CD14-positive monocyte (primary cell): ENCODE measurements around the gene PDE4C. TPM values are rescaled to one million over a fixed set of nuclear protein-coding genes. Genes with fewer than 3 reads are reported as not detected.
A peak's percentile ranks its signal among the peaks of the same experiment; 100 is the strongest.

Experiments
- DNase-seq, 3 donors: peaks; one replicate each; pipeline ENCODE4 v3.0.0-alpha.2; 2011 to 2022
- H2AFZ ChIP-seq: 2 replicates; pipeline ENCODE4 v1.6.0; 2012; ENCODE audit warnings: mild to moderate bottlenecking, low read depth, low read length, inconsistent platforms; ENCODE audit not compliant: insufficient read depth, poor library complexity, severe bottlenecking
- H3K27ac ChIP-seq, 2 donors: 1 replicate in 1 of 2; 2 replicates in 1 of 2; pipeline ENCODE4 v1.5.1; 2012 to 2013; ENCODE audit warnings: low read length in 2 of 2, control low read depth in 1 of 2, inconsistent platforms in 1 of 2, low read depth in 1 of 2, mild to moderate bottlenecking in 1 of 2
- H3K27me3 ChIP-seq, 2 donors: one replicate each; pipeline versions ENCODE4 v1.6.0 to v1.6.1; 2011 to 2013; ENCODE audit warnings: low read length in 2 of 2; ENCODE audit not compliant: control insufficient read depth in 2 of 2, insufficient read depth in 2 of 2
- H3K36me3 ChIP-seq, 2 donors: replicated peaks in 1 of 2; 1 replicate in 1 of 2; 2 replicates in 1 of 2; pipeline versions ENCODE4 v1.5.1 to v1.6.1; 2012 to 2013; ENCODE audit warnings: low read length in 2 of 2, control low read depth in 1 of 2, inconsistent platforms in 1 of 2, mild to moderate bottlenecking in 1 of 2; ENCODE audit not compliant: insufficient read depth in 2 of 2, control insufficient read depth in 1 of 2
- H3K4me1 ChIP-seq, 2 donors: 1 replicate in 1 of 2; 2 replicates in 1 of 2; pipeline versions ENCODE4 v1.5.1 to v1.6.1; 2012 to 2013; ENCODE audit warnings: low read length in 2 of 2, control low read depth in 1 of 2, inconsistent platforms in 1 of 2, mild to moderate bottlenecking in 1 of 2, moderate library complexity in 1 of 2; ENCODE audit not compliant: insufficient read depth in 2 of 2, control insufficient read depth in 1 of 2
- H3K4me2 ChIP-seq: replicated peaks from 2 replicates; pipeline ENCODE3; 2012; ENCODE audit warnings: low read length, moderate library complexity, mild to moderate bottlenecking; ENCODE audit not compliant: poor library complexity, severe bottlenecking; ENCODE audit errors: extremely low read depth
- H3K4me3 ChIP-seq, 3 experiments: fragments of 200-600 bp in 1 of 3; sonication (generic) in 1 of 3; replicated peaks in 1 of 3; 1 replicate in 2 of 3; 2 replicates in 1 of 3; pipeline ENCODE4 v1.5.1; 2011 to 2013; ENCODE audit warnings: low read length in 3 of 3, mild to moderate bottlenecking in 3 of 3, control low read depth in 2 of 3, low read depth in 2 of 3, inconsistent platforms in 1 of 3, moderate library complexity in 1 of 3
- H3K79me2 ChIP-seq: 2 replicates; pipeline ENCODE4 v1.6.0; 2012; ENCODE audit warnings: mild to moderate bottlenecking, control low read depth, inconsistent platforms, low read length, moderate library complexity; ENCODE audit not compliant: insufficient read depth
- H3K9ac ChIP-seq: 2 replicates; pipeline ENCODE4 v1.6.0; 2017; ENCODE audit warnings: low read length, mild to moderate bottlenecking; ENCODE audit not compliant: insufficient read depth, poor library complexity, severe bottlenecking
- H3K9me3 ChIP-seq, 2 donors: replicated peaks in 1 of 2; 1 replicate in 1 of 2; 2 replicates in 1 of 2; pipeline versions ENCODE4 v1.5.1 to v1.6.1; 2012 to 2013; ENCODE audit warnings: low read length in 2 of 2, control low read depth in 1 of 2; ENCODE audit not compliant: control insufficient read depth in 1 of 2, insufficient read depth in 1 of 2
- H4K20me1 ChIP-seq: 2 replicates; pipeline ENCODE4 v1.6.0; 2012; ENCODE audit warnings: mild to moderate bottlenecking, low read length, control low read depth, moderate library complexity; ENCODE audit not compliant: insufficient read depth
- H3K27ac Mint-ChIP-seq, 7 donors: one replicate each; pipeline ENCODE4 v1.8.0; 2020; ENCODE audit warnings: mild to moderate bottlenecking in 7 of 7, mixed read lengths in 7 of 7, moderate library complexity in 6 of 7, inconsistent platforms in 2 of 7
- H3K27me3 Mint-ChIP-seq, 3 donors: one replicate each; pipeline ENCODE4 v1.8.0; 2021 to 2022; ENCODE audit warnings: low read depth in 3 of 3, mild to moderate bottlenecking in 3 of 3, mixed read lengths in 3 of 3, moderate library complexity in 3 of 3, inconsistent platforms in 1 of 3
- H3K36me3 Mint-ChIP-seq, 2 donors: one replicate each; pipeline ENCODE4 v1.8.0; 2020; ENCODE audit warnings: mixed read lengths in 2 of 2, inconsistent platforms in 1 of 2, mild to moderate bottlenecking in 1 of 2
- H3K4me1 Mint-ChIP-seq: one replicate; pipeline ENCODE4 v1.8.0; 2020; ENCODE audit warnings: mild to moderate bottlenecking, mixed read lengths
- H3K4me3 Mint-ChIP-seq, 2 donors: one replicate each; pipeline ENCODE4 v1.8.0; 2020; ENCODE audit warnings: mild to moderate bottlenecking in 2 of 2, mixed read lengths in 2 of 2, moderate library complexity in 1 of 2
- H3K9me3 Mint-ChIP-seq, 7 donors: one replicate each; pipeline ENCODE4 v1.8.0; 2020 to 2022; ENCODE audit warnings: mixed read lengths in 7 of 7, mild to moderate bottlenecking in 6 of 7, moderate library complexity in 6 of 7, inconsistent platforms in 2 of 7
- WGBS: methylation state at CpG from one replicate; pipeline ENCODE4 v1.1.5; 2013; ENCODE audit warnings: missing lambda C conversion rate; ENCODE audit not compliant: insufficient coverage; 5-methylcytosine and 5-hydroxymethylcytosine counted together
- intact Hi-C, 2 donors: fragments of 100-400 bp; cut with micrococcal nuclease; formaldehyde crosslinking; loops; one replicate each; pipeline versions ENCODE4 v1.15.0 to v1.15.1; 2023
- polyA plus RNA-seq, 3 donors: library from polyadenylated mRNA; depleted of rRNA in 1 of 3; unstranded in 2 of 3; stranded (reverse) in 1 of 3; fragments of 300-500 nt in 2 of 3; fragments of >200 nt in 1 of 3; fragmentation: Illumina TruSeq in 2 of 3; gene quantifications; 1 replicate in 2 of 3; 2 replicates in 1 of 3; pipeline ENCODE4 v1.2.3, GENCODE V29; 2012 to 2021
- TF ChIP-seq, protein P1 (sequence below): fragments of 200-600 bp; IDR thresholded peaks from one replicate; pipeline ENCODE4 v1.8.0; 2022; ENCODE audit warnings: antibody characterized with exemption, mild to moderate bottlenecking

Gene PDE4C
- polyA plus RNA-seq, 3 donors, result not detected

DNA sequence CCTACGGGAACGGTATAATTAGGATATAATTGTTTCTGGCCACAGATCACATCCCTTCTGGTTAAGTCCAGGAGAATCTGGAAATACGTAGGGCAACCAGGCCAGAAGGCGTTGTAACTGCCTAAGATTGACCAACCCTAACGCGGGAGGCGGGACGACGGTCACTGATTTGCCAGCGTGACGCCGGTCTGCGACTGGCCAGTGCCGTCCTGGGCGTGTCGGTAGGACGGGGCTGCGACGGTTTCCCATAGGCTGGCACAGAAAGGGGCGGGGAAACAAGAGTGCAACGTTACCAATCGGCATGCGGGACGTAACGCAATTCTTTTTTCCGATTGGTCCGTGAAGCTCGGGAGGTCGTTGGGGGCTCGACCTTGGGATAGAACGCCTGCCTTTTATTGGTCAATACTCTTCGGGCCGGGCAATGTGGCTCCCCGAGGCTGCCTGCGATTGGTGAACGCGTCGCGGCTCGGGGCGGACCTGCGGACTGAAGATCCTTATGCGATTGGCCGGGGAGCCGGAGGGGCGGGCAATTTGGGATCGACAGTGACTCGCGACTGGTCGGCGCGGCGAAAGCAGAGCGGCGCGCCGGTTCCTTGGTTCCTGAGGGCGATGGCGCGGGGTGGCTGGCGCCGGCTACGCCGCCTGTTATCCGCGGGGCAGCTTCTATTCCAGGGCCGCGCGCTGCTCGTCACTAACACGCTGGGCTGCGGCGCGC lies 33.4 kb downstream of the PDE4C start, which contains the start of gene MPV17L2:
Gene MPV17L2 (plus strand): TSS at position 546 of the 715 bp plus-strand sequence. CDS start 64 bp downstream, at position 610.
- TF ChIP-seq, protein P1, sequence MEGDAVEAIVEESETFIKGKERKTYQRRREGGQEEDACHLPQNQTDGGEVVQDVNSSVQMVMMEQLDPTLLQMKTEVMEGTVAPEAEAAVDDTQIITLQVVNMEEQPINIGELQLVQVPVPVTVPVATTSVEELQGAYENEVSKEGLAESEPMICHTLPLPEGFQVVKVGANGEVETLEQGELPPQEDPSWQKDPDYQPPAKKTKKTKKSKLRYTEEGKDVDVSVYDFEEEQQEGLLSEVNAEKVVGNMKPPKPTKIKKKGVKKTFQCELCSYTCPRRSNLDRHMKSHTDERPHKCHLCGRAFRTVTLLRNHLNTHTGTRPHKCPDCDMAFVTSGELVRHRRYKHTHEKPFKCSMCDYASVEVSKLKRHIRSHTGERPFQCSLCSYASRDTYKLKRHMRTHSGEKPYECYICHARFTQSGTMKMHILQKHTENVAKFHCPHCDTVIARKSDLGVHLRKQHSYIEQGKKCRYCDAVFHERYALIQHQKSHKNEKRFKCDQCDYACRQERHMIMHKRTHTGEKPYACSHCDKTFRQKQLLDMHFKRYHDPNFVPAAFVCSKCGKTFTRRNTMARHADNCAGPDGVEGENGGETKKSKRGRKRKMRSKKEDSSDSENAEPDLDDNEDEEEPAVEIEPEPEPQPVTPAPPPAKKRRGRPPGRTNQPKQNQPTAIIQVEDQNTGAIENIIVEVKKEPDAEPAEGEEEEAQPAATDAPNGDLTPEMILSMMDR, result no peak
- intact Hi-C loops, result loop anchor here in 1 of 2 donors (5.0 kb wide), 2 partner anchors 41 to 129 kb away; partner anchors contain the start of genes LSM4 and PIK3R2
- Mint-ChIP-seq H3K4me3 (peak within 1 kb of the TSS; percentile 80 to 93), H3K27me3 (peaks cover 0 to 4% (median 0%) of the 10 kb centered on the region in 3 donors), H3K4me1 (peaks cover 28% of the 10 kb centered on the region), H3K9me3 (no peaks in the 10 kb centered on the region), H3K36me3 (peaks cover 21 to 35% of the 10 kb centered on the region in 2 donors), H3K27ac (peak within 1 kb of the TSS; percentile 92 to 96 (median 96))
- Histone ChIP-seq H3K9ac (peak within 1 kb of the TSS; percentile 83), H3K27ac (peak within 1 kb of the TSS; percentile 81 to 90), H3K79me2 (peaks cover 13% of the 10 kb centered on the region), H3K9me3 (no peaks in the 10 kb centered on the region), H4K20me1 (peaks cover 10% of the 10 kb centered on the region), H3K27me3 (no peaks in the 10 kb centered on the region), H3K4me3 (peak within 1 kb of the TSS; percentile 62 to 88 (median 64)), H3K36me3 (peaks cover 11 to 20% of the 10 kb centered on the region in 2 donors), H3K4me2 (peak within 1 kb of the TSS; percentile 100), H2AFZ (peak within 1 kb of the TSS; percentile 59), H3K4me1 (peaks cover 29 to 37% of the 10 kb centered on the region in 2 donors)
- WGBS, result under 1% methylated on average over 74 of the region's 74 CpGs
- peak; percentile 99 to 100 (median 100) for DNase-seq

DNA sequence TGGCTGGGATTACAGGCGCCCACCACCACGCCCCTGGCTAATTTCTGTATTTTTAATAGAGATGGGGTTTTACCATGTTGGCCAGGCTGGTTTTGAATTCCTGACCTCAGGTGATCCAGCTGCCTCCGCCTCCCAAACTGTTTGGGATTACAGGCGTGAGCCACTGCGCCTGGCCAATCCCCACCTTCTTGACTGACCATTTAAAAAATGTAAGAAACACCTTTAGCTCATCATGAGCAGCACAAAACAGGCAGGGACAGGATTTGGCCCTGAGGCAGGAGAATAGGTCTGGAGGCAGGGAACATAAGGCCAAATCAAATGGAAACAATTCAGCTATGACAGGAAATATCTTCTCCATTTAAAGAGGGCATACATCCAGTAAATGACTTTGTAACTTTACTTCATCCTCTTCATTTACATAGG lies 34.6 kb downstream of the PDE4C start:
- intact Hi-C loops, result loop anchor here in 1 of 2 donors (5.0 kb wide), 2 partner anchors 39 to 131 kb away; partner anchors contain the start of genes LSM4 and PIK3R2
- H3K4me2 ChIP-seq, result peak overlapping the region; percentile 79
- peaks cover 13% of the 10 kb centered on the region for H3K79me2 ChIP-seq
- 77% methylated on average over 5 of the region's 5 CpGs for WGBS
- Mint-ChIP-seq H3K27ac (peak overlapping the region; percentile 92 to 96 (median 96)), H3K27me3 (peaks cover 0 to 4% (median 0%) of the 10 kb centered on the region in 3 donors), H3K9me3 (no peaks in the 10 kb centered on the region), H3K4me3 (peak overlapping the region; percentile 80 to 93), H3K4me1 (peaks cover 28% of the 10 kb centered on the region), H3K36me3 (peaks cover 28 to 35% of the 10 kb centered on the region in 2 donors)
- no peak overlapping the region for H2AFZ ChIP-seq
- H3K27ac ChIP-seq, result peak overlapping the region; percentile 81 to 90
- TF ChIP-seq, protein P1, result no peak
- H3K4me3 ChIP-seq, result peak overlapping the region; percentile 49 to 77 (median 58)
- no peak overlapping the region for H3K9ac ChIP-seq
- H4K20me1 ChIP-seq, result peaks cover 10% of the 10 kb centered on the region
- no peaks in the 10 kb centered on the region for H3K9me3 ChIP-seq
- H3K27me3 ChIP-seq, result no peaks in the 10 kb centered on the region
- peaks cover 29 to 37% of the 10 kb centered on the region in 2 donors for H3K4me1 ChIP-seq
- DNase-seq, result no peak
- peaks cover 8 to 24% of the 10 kb centered on the region in 2 donors for H3K36me3 ChIP-seq
